Measurements from ENCODE around the gene PYDC2. TPM values are rescaled to one million over a fixed set of nuclear protein-coding genes. Genes with fewer than 3 reads are reported as not detected.
"Not testable (repeated sequence)": the region's sequence is repeated elsewhere in the genome, so short reads cannot be mapped to it uniquely, and the experiment has no call there.

Gene PYDC2
- total RNA-seq, 1 donor from 2014 or later = not detected

GRCh38 chr3:191470080-191470479, 9.1 kb downstream of the PYDC2 start:
- intact Hi-C loops (cut with DNase I) = no loop called here
- Histone ChIP-seq H3K4me1 (no peaks in the 10 kb centered on the region), H3K27me3 (no peaks in the 10 kb centered on the region), H3K36me3 (no peaks in the 10 kb centered on the region), H3K4me3 (no peak overlapping the region), H3K9me3 (no peaks in the 10 kb centered on the region), H3K27ac (no peak overlapping the region)
- TF ChIP-seq, protein P1, sequence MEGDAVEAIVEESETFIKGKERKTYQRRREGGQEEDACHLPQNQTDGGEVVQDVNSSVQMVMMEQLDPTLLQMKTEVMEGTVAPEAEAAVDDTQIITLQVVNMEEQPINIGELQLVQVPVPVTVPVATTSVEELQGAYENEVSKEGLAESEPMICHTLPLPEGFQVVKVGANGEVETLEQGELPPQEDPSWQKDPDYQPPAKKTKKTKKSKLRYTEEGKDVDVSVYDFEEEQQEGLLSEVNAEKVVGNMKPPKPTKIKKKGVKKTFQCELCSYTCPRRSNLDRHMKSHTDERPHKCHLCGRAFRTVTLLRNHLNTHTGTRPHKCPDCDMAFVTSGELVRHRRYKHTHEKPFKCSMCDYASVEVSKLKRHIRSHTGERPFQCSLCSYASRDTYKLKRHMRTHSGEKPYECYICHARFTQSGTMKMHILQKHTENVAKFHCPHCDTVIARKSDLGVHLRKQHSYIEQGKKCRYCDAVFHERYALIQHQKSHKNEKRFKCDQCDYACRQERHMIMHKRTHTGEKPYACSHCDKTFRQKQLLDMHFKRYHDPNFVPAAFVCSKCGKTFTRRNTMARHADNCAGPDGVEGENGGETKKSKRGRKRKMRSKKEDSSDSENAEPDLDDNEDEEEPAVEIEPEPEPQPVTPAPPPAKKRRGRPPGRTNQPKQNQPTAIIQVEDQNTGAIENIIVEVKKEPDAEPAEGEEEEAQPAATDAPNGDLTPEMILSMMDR (IDR thresholded peaks at IDR 0.05) = no peak
- no peak for DNase-seq (ENCODE audit: low spot score in 2 of 2)

DNA sequence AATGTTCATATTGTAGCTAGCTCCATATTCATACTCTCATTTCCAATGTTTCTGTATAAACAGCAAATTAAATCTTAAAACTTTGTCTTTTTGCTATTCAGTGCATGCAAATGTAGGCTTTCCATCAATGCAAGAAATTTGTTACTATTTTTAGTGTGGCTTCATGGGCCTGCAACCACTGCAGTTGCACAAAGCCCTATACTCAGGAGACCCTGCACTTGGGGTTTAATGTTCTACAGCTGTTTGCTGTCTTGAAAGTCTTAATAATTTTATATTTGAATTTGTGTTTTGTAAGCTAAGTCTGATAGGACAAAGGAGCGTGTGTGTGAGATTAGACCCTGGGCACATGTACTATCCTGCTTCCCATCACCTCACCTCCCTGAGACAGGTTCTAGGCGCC, 9.6 kb downstream of the PYDC2 start:
- no peak for DNase-seq (ENCODE audit: low spot score in 2 of 2)
- Histone ChIP-seq H3K4me3 (no peak overlapping the region), H3K27ac (no peak overlapping the region), H3K27me3 (no peaks in the 10 kb centered on the region), H3K4me1 (no peaks in the 10 kb centered on the region), H3K36me3 (no peaks in the 10 kb centered on the region), H3K9me3 (no peaks in the 10 kb centered on the region)
- TF ChIP-seq, protein P1 (IDR thresholded peaks at IDR 0.05) = no peak
- intact Hi-C loops (cut with DNase I) = no loop called here

DNA sequence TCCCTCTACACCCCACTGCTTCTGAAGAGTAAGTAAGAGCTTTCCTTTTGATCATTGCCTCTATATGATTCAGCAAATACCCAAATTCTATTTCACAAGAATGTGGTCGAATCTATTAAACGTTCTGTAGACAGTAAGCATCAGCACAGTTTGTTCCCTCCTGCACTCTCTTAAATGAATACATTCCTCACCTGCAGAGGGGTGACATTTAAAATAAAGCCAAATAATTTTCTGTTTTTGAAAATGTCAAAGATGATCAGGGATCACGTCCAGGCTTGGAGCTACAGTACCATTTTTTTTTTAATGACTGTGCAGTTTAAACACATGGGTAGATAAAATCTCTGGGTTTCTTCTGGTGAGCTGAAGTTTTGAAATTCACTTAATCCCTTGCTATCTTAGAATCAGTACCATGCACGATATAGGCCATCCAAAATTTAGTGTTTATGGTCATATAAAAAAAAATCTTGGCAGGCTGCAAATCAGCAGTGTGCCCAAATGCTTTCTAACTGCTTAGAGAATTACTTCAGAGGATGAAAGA, 12.8 kb downstream of the PYDC2 start:
- intact Hi-C loops (cut with DNase I) = no loop called here
- H3K27ac ChIP-seq = no peak overlapping the region
- H3K27me3 ChIP-seq = no peaks in the 10 kb centered on the region
- no peaks in the 10 kb centered on the region for H3K9me3 ChIP-seq
- H3K36me3 ChIP-seq = no peaks in the 10 kb centered on the region
- H3K4me3 ChIP-seq = no peak overlapping the region
- TF ChIP-seq, protein P1 (IDR thresholded peaks at IDR 0.05) = no peak
- H3K4me1 ChIP-seq = no peaks in the 10 kb centered on the region
- no peak for DNase-seq (ENCODE audit: low spot score in 2 of 2)

DNA sequence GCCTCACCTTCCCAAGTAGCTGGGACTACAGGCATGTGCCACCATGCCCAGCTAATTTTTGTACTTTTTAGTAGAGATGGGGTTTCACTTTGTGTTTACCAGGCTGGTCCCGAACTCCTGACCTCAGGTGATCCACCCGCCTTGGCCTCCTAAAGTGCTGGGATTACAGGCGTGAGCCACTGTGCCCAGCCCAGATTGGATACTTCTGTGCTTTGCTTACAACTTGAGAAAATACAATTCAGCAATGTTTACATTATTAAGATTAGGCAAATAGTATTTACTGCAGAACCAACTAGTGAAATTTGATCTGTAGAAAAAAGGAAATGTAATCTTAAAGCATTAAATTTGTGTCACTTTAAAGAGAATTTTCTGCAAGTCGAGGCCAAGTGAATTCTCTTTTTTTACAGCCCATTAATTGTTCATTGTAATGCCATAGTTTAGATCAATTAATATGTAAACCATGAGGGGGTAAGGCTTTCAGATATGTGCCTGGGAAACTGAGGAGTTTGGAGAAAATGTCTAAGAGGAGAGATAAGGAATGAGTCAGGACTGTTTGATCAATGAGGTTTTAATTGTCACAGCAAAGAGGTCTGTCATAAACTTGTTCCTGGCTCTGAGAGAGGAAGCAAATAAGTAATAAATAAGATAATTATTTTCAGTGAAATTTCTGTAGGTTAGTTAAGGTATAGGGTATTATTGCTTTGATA, 15.3 kb downstream of the PYDC2 start:
- no peaks in the 10 kb centered on the region for H3K9me3 ChIP-seq
- H3K4me1 ChIP-seq = no peaks in the 10 kb centered on the region
- TF ChIP-seq, protein P1 (IDR thresholded peaks at IDR 0.05) = no peak
- no peaks in the 10 kb centered on the region for H3K27me3 ChIP-seq
- no peaks in the 10 kb centered on the region for H3K36me3 ChIP-seq
- DNase-seq (ENCODE audit: low spot score in 2 of 2) = no peak
- intact Hi-C loops (cut with DNase I) = no loop called here
- H3K27ac ChIP-seq = no peak overlapping the region
- H3K4me3 ChIP-seq = no peak overlapping the region

DNA sequence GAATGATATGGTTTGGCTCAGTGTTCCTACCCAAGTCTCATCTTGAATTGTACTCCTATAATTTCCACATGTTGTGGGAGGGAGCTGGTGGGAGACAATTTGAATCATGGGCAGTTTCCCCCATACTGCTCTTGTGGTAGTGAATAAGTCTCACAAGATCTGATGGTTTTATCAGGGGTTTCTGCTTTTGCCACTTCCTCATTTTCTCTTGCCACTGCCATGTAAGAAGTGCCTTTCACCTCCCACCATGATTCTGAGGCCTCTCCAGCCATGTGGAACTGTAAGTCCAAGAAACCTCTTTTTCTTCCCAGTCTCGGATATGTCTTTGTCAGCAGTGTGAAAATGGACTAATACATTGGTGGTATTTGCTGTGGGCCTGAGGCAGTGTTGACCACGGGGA, 23.0 kb downstream of the PYDC2 start:
- H3K4me3 ChIP-seq; H3K36me3 ChIP-seq; DNase-seq (ENCODE audit: low spot score in 2 of 2); H3K9me3 ChIP-seq; H3K4me1 ChIP-seq; H3K27ac ChIP-seq; H3K27me3 ChIP-seq; intact Hi-C loops (cut with DNase I): not testable (repeated sequence)

- H3K36me3 ChIP-seq = no peaks in the 10 kb centered on the region
- no peaks in the 10 kb centered on the region for H3K4me1 ChIP-seq
- H3K9me3 ChIP-seq = no peaks in the 10 kb centered on the region
- intact Hi-C loops (cut with DNase I) = no loop called here
- H3K4me3 ChIP-seq = no peak overlapping the region
- no peaks in the 10 kb centered on the region for H3K27me3 ChIP-seq
- DNase-seq (ENCODE audit: low spot score in 2 of 2) = no peak
- TF ChIP-seq, protein P1 (IDR thresholded peaks at IDR 0.05) = no peak
- H3K27ac ChIP-seq = no peak overlapping the region
These were observed 23.5 kb downstream of the PYDC2 start for GRCh38 chr3:191484461-191484860.

Data from ascending aorta (tissue), 2 donors.